NK-92 (cell line): ENCODE measurements around the gene CDC14C.
"Not testable (repeated sequence)": the region's sequence is repeated elsewhere in the genome, so short reads cannot be mapped to it uniquely, and the experiment has no call there.

Source experiments
- DNase-seq: peaks from one replicate; lab custom pipeline; 2025; ENCODE audit not compliant: unreplicated experiment; lab: John Stamatoyannopoulos, UW

CDC14C gene

GRCh38 chr7:48924433-48924832, at the start of gene CDC14C:
Gene CDC14C, plus strand, starts transcription at chr7:48924547. Its CDS starts 126 bp downstream, at chr7:48924673.
- no peak for DNase-seq

- DNase-seq: no peak
Measured at GRCh38 chr7:48875045-48875916, 49.1 kb upstream of the CDC14C start.

GRCh38 chr7:48876087-48876486, 48.3 kb upstream of the CDC14C start:
- DNase-seq: no peak

- no peak for DNase-seq
Measured at GRCh38 chr7:48880851-48881250, 43.5 kb upstream of the CDC14C start.

- no peak for DNase-seq
Measured at GRCh38 chr7:48887500-48887899, 36.8 kb upstream of the CDC14C start.

GRCh38 chr7:48894574-48894973, 29.8 kb upstream of the CDC14C start:
- DNase-seq: no peak

GRCh38 chr7:48899932-48900331, 24.4 kb upstream of the CDC14C start:
- no peak for DNase-seq

GRCh38 chr7:48901966-48902365, 22.4 kb upstream of the CDC14C start:
- no peak for DNase-seq

GRCh38 chr7:48904975-48905374, 19.4 kb upstream of the CDC14C start:
- DNase-seq: no peak

GRCh38 chr7:48905686-48906085, 18.7 kb upstream of the CDC14C start:
- DNase-seq: not testable (repeated sequence)

GRCh38 chr7:48909887-48910286, 14.5 kb upstream of the CDC14C start:
- DNase-seq: not testable (repeated sequence)

GRCh38 chr7:48931481-48931880, 7.1 kb downstream of the CDC14C start:
- no peak for DNase-seq

- DNase-seq: no peak
Measured at GRCh38 chr7:48932126-48932910, 8.0 kb downstream of the CDC14C start.

- no peak for DNase-seq
Measured at GRCh38 chr7:48933549-48934085, 9.3 kb downstream of the CDC14C start.

- DNase-seq: no peak
Measured at GRCh38 chr7:48938539-48939295, 14.4 kb downstream of the CDC14C start.

- DNase-seq: no peak
Measured at GRCh38 chr7:48943279-48943990, 19.1 kb downstream of the CDC14C start.

GRCh38 chr7:48955916-48956315, 31.6 kb downstream of the CDC14C start:
- DNase-seq: no peak

- no peak for DNase-seq
Measured at GRCh38 chr7:48959676-48960075, 35.3 kb downstream of the CDC14C start.

GRCh38 chr7:48962821-48963505, 38.6 kb downstream of the CDC14C start:
- DNase-seq: no peak

GRCh38 chr7:48964074-48964473, 39.7 kb downstream of the CDC14C start:
- no peak for DNase-seq
